Measurements from ENCODE around the gene SMTNL1. TPM values are rescaled to one million over a fixed set of nuclear protein-coding genes. Genes with fewer than 3 reads are reported as not detected.

SMTNL1 gene
- total and polyA plus RNA-seq, 10 donors: not detected

GRCh38 chr11:57597461-57597915 is 60.1 kb downstream of the SMTNL1 start, which contains the start of gene SERPING1:
SERPING1 (plus strand) TSS chr11:57597685; CDS start chr11:57598271, 586 bp downstream.
- DNase-seq: peak; percentile 72
- Histone ChIP-seq H3K4me3 (peak within 1 kb of the TSS; percentile 25 to 73 (median 42)), H3K27ac (peak within 1 kb of the TSS in 7 of 8 donors; percentile 46 to 87 (median 78)), H3K27me3 (replicated peaks in 1 of 7) (peaks cover 0 to 27% (median 0%) of the 10 kb centered on the region in 7 donors), H3K9me3 (no peaks in the 10 kb centered on the region), H3K4me1 (peaks cover 0 to 36% (median 4%) of the 10 kb centered on the region in 6 donors), H3K36me3 (peaks cover 0 to 17% (median 0%) of the 10 kb centered on the region in 6 donors)
- intact Hi-C loops (cut with DNase I; ENCODE audit: low total_unique reads): no loop called here
- 13 to 44% (median 38%) methylated on average over 9 to 10 of the region's 10 CpGs for WGBS, 5 donors
- peak in 1 of 3 donors; percentile 36 for TF ChIP-seq POLR2AphosphoS5 (IDR thresholded peaks at IDR 0.05)
- TF ChIP-seq, protein P1, sequence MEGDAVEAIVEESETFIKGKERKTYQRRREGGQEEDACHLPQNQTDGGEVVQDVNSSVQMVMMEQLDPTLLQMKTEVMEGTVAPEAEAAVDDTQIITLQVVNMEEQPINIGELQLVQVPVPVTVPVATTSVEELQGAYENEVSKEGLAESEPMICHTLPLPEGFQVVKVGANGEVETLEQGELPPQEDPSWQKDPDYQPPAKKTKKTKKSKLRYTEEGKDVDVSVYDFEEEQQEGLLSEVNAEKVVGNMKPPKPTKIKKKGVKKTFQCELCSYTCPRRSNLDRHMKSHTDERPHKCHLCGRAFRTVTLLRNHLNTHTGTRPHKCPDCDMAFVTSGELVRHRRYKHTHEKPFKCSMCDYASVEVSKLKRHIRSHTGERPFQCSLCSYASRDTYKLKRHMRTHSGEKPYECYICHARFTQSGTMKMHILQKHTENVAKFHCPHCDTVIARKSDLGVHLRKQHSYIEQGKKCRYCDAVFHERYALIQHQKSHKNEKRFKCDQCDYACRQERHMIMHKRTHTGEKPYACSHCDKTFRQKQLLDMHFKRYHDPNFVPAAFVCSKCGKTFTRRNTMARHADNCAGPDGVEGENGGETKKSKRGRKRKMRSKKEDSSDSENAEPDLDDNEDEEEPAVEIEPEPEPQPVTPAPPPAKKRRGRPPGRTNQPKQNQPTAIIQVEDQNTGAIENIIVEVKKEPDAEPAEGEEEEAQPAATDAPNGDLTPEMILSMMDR (IDR thresholded peaks at IDR 0.05 in 8 of 11, conservative IDR thresholded peaks at IDR 0.05 in 3 of 11): no peak

GRCh38 chr11:57597916-57598830 is 60.8 kb downstream of the SMTNL1 start:
- 3 to 6% (median 4%) methylated on average over 31 to 33 of the region's 33 CpGs for WGBS, 5 donors
- peaks cover 0 to 27% (median 0%) of the 10 kb centered on the region in 7 donors for H3K27me3 ChIP-seq (replicated peaks in 1 of 7)
- peak; percentile 79 for DNase-seq
- H3K36me3 ChIP-seq: peaks cover 0 to 24% (median 0%) of the 10 kb centered on the region in 6 donors
- intact Hi-C loops (cut with DNase I; ENCODE audit: low total_unique reads): no loop called here
- H3K4me1 ChIP-seq: peaks cover 0 to 36% (median 4%) of the 10 kb centered on the region in 6 donors
- peak in 2 of 3 donors; percentile 56 to 61 for TF ChIP-seq POLR2AphosphoS5 (IDR thresholded peaks at IDR 0.05)
- TF ChIP-seq, protein P1 (IDR thresholded peaks at IDR 0.05 in 8 of 11, conservative IDR thresholded peaks at IDR 0.05 in 3 of 11): no peak
- peak overlapping the region in 7 of 8 donors; percentile 36 to 87 (median 78) for H3K27ac ChIP-seq
- H3K9me3 ChIP-seq: no peaks in the 10 kb centered on the region
- H3K4me3 ChIP-seq: peak overlapping the region; percentile 25 to 73 (median 42)

DNA sequence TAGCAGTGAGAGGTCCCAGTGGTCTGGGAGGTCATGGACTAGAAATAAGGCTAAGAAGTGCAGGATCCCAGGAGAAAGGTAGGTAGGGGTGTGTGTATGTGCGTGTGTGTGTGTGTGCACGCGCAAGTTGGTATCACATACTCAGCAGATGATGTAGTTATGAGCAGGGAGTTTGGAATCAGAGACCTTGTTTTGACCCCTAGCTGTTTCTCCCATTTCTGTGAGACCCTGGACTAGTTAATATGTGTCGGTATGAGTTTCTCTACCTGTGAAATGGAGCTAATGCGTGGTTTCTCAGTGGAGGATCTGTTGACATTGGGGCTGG is 61.4 kb downstream of the SMTNL1 start:
- intact Hi-C loops (cut with DNase I; ENCODE audit: low total_unique reads): no loop called here
- peak overlapping the region in 6 of 8 donors; percentile 36 to 87 (median 80) for H3K27ac ChIP-seq
- H3K4me3 ChIP-seq: peak overlapping the region in 5 of 8 donors; percentile 42 to 73 (median 49)
- H3K27me3 ChIP-seq (replicated peaks in 1 of 7): peaks cover 0 to 27% (median 0%) of the 10 kb centered on the region in 7 donors
- peaks cover 0 to 36% (median 4%) of the 10 kb centered on the region in 6 donors for H3K4me1 ChIP-seq
- H3K9me3 ChIP-seq: no peaks in the 10 kb centered on the region
- TF ChIP-seq, protein P1 (IDR thresholded peaks at IDR 0.05 in 8 of 11, conservative IDR thresholded peaks at IDR 0.05 in 3 of 11): no peak
- TF ChIP-seq POLR2A (IDR thresholded peaks at IDR 0.05): no peak
- TF ChIP-seq POLR2AphosphoS5 (IDR thresholded peaks at IDR 0.05): no peak
- 58 to 81% (median 69%) methylated on average over 5 of the region's 5 CpGs for WGBS, 5 donors
- H3K36me3 ChIP-seq: peaks cover 0 to 30% (median 0%) of the 10 kb centered on the region in 6 donors
- DNase-seq: no peak

- Histone ChIP-seq H3K9me3 (no peaks in the 10 kb centered on the region), H3K4me3 (peak overlapping the region in 3 of 8 donors; percentile 43 to 73 (median 49)), H3K36me3 (peaks cover 0 to 30% (median 0%) of the 10 kb centered on the region in 6 donors), H3K4me1 (peaks cover 0 to 42% (median 6%) of the 10 kb centered on the region in 6 donors), H3K27ac (peak overlapping the region in 3 of 8 donors; percentile 77 to 84 (median 83)), H3K27me3 (replicated peaks in 1 of 7) (peaks cover 0 to 27% (median 0%) of the 10 kb centered on the region in 7 donors)
- intact Hi-C loops (cut with DNase I; ENCODE audit: low total_unique reads): no loop called here
- 33 to 65% (median 46%) methylated on average over 2 of the region's 2 CpGs for WGBS, 5 donors
- TF ChIP-seq, protein P1 (IDR thresholded peaks at IDR 0.05 in 8 of 11, conservative IDR thresholded peaks at IDR 0.05 in 3 of 11): no peak
- no peak for TF ChIP-seq POLR2A (IDR thresholded peaks at IDR 0.05)
- TF ChIP-seq POLR2AphosphoS5 (IDR thresholded peaks at IDR 0.05): no peak
- DNase-seq: no peak
Measured at GRCh38 chr11:57599381-57599780, 62.0 kb downstream of the SMTNL1 start.
